GM19467 (cell line): ENCODE measurements around the gene TLR10.
"Not testable (repeated sequence)": the region's sequence is repeated elsewhere in the genome, so short reads cannot be mapped to it uniquely, and the experiment has no call there.

Source experiments
- ATAC-seq: cut with Tn5 transposase; IDR thresholded peaks from one replicate; pipeline ENCODE4 v1.9.1; 2021; ENCODE audit warnings: mild to moderate bottlenecking, moderate library complexity; ENCODE audit not compliant: unreplicated experiment

The TLR10 gene

DNA sequence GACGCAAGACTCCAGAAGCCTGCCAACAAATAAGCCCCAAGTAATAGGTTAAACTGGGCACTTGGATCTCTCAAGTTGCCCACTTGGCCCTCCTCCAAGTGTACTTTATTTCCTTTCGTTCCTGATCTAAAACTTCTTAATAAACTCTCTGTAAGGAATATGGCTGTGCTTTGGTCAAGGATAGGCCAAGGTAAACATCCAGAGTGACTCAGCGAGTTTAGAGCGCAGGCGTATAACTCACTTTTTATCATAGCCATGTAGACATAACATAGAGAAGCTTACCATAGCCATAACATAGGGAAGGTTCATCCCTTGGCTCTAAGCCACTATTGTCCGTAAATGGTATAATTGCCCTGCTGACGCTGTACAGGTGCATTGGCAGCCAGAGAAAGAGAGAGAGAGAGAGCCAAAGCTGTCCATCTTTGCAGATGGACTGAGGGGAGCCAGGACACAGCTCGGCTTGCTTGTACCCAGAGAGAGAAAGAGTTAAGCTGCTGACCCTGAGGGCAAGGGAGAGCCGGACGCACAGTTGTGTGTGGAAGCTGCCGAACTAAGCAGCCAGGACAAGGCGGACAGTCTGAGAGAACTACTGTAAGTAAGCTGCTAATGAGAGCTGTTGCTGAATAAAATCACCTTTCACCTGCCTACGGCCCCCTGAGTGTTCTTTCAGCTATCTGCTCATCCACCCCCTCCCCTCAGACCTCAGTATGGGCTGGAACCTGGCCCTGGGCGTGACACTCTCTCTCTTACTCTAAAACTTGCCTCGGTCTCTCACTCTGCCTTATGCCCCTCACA is 20.0 kb upstream of the TLR10 start:
- no peak for ATAC-seq

DNA sequence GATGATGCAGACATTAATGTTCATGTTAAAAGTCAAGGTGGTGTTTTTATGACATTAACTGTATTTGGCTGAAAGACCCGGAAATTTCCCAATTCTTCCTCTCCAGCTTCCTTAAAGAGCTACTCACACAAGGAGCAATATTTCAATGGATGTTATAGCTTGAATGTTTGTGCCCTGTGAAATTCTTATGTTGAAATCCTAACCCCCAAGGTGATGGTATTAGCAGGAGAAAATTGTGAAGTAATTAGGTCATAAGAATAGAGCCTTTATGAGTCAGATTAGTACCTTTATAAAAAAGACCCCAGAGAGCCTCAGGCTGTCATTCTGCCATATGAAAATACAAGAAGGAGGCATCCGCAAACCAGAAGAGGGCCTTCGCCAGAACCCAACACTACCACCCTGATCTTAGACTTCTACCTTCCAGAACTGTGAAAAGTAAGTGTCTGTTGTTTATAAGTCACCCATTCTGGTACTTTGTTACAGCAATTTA is 18.2 kb upstream of the TLR10 start:
- ATAC-seq = no peak

GRCh38 chr4:38800366-38800765 is 17.6 kb upstream of the TLR10 start:
- ATAC-seq = no peak

DNA sequence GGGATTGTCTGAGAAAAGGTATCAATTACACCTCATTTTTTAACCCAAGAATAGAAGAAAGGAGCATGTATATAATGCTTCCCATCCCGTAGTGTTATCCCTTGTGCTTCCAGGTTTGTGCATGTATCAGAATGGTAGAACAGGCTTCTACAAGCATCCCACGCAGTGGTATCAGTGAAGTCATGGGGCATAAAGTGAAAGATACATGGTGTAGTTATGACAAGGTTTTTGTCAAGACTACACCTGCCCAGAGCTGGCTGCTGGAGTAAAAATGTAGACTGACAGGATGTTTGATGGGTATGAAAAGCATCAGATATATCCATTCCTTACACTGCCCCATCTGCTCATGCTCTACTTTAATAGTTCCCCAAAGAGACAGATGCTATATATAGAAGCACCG is 12.3 kb upstream of the TLR10 start:
- no peak for ATAC-seq

GRCh38 chr4:38794051-38794450 is 11.3 kb upstream of the TLR10 start:
- no peak for ATAC-seq

DNA sequence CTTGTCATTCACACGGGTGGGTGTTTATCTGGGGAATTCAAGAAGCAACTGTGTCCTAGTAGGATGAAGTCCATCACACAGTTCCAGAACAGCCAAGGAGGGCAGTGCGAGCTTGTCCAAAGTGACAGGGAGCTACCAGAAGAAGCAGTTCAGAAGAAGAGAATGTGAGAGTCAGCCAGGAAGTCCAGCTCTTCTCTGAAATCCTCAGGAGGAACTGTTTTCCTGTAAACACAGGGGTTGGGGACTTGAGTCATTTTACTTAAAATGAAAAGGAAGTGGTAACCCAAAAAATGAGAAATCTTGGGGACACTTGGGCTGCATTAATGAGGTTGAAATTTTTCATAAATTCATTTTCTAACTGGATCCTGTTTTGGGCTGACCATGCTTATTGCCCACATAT is 8.2 kb upstream of the TLR10 start:
- ATAC-seq = no peak

DNA sequence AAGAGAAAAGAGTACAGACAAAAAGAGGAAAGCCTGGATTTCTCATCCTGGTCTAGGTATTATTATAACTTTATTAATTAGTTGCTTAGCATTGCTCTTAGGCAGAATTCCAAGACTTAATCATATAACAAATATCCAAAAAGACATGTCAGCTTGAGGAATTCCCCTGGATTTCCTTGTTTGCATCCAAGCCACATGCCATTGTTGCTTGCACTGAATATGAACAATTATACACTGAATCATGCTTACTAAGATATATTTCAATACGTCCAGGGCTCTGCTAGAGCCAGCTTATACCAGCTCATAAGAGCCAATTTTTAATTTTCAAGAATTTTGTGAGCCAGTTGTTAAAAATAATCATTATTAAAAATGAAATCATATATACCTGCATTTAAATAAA is 5.5 kb upstream of the TLR10 start:
- ATAC-seq = no peak

- ATAC-seq = no peak
Measured at GRCh38 chr4:38787693-38788092, 4.9 kb upstream of the TLR10 start.

DNA sequence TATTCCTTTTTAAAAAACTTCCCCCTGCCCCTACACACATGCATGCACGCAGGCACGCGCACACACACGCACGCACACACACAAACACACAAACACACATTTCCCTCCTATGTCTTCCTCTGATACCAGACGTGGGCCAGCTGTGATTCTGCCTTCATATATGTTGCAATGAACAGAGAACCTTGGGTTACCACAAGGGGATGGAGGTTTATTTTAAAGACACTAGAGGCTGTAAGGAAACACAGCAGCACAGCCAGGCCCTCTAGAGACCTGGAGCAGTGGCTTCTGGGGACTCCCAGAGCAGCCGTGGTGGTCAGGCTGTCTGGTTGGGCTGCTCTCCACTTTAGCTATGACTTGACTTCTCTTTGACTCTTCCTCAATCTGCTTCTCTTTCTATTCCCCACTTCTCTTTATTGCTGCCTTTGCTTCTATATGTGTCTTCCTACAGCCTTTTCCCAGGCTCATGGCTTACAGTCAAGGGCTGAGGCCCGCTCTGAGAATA is 3.2 kb upstream of the TLR10 start:
- peak; percentile 46 for ATAC-seq

DNA sequence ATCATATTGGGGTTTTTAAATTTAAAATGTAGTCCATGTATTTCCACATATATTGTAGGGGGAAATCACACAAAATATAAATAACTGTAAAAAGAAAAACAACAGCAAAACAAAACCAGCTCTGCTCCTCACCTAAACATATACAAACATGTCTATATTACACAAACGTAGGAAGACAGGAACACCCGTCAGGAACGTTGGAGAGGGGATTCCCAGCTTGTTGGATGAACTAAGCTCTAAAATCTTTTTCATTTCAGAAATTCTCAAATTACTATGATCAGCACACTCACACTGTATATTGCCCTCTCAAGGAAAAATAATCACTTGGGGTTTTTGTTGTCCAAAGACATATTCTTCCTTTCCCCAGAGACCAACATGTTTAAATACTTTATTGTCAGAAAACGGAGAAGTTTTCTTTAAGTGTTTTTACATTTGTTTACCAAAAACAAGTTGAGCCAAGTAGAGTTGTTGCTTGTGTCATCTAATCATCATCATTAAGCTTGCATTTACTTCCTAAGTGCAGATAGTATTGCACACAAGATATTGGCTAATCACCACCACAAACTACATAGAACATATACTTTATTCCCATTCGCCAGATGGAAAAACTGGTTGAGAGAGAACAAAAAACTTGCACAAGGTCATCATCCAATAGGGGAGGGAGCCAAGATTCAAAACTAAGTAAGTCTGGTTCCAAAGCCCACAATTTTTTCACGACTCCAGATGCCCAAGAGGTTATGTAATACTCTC is 2.4 kb upstream of the TLR10 start:
- ATAC-seq = no peak

- no peak for ATAC-seq
Measured at GRCh38 chr4:38784141-38784540, 1.4 kb upstream of the TLR10 start.

DNA sequence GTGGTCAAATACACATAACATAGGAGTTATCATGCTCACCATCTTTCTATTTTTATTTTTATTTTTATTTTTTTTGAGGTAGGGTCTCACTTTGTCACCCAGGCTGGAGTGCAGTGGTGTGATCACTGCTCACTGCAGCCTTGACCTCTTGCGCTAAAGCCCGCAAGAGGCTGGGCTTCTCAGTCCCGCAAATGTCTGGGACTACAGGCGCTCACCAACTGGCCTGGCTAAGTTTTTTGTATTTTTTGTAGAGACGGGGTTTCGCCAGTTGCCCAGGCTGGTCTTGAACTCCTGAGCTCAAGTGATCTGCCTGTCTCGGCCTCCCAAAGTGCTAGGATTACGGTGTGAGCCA is 295 bp upstream of the TLR10 start:
- ATAC-seq = no peak

GRCh38 chr4:38781854-38782261 is 932 bp downstream of the TLR10 start:
- no peak for ATAC-seq

- ATAC-seq = no peak
Measured at GRCh38 chr4:38780833-38781484, 1.8 kb downstream of the TLR10 start.

GRCh38 chr4:38779790-38780189 is 3.0 kb downstream of the TLR10 start:
- ATAC-seq = no peak

- ATAC-seq = not testable (repeated sequence)
Measured at GRCh38 chr4:38777925-38778324, 4.9 kb downstream of the TLR10 start.

- ATAC-seq = no peak
Measured at GRCh38 chr4:38775326-38775725, 7.5 kb downstream of the TLR10 start.

- ATAC-seq = no peak
Measured at GRCh38 chr4:38774181-38774955, 8.4 kb downstream of the TLR10 start.

- ATAC-seq = not testable (repeated sequence)
Measured at GRCh38 chr4:38770281-38770680, 12.5 kb downstream of the TLR10 start.

DNA sequence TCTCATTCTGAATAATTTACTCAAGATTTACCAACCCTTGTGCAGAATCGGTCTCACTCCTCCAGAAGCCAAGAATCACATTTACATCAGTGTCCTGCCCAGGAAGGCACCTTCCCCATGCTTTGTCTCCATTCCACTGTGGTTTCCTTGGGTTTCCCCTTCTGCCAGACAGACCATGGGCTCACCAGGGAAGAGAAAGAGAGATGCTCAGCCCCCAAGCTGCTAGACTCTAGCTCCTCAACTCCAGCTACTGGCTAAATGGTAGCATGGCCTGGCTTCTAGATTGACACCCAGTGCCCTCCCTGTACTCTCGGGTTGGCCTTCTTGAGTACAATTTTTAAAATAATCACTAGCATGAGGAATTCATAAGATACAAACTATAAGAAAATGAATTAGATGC is 12.9 kb downstream of the TLR10 start:
- no peak for ATAC-seq

GRCh38 chr4:38769441-38769840 is 13.3 kb downstream of the TLR10 start:
- no peak for ATAC-seq
